Measurements from ENCODE around the gene ICA1L. TPM values are rescaled to one million over a fixed set of nuclear protein-coding genes. Genes with fewer than 3 reads are reported as not detected.

Gene ICA1L
- total and polyA plus RNA-seq, 10 donors, result 0.67 to 6.7 (median 2.2) TPM

DNA sequence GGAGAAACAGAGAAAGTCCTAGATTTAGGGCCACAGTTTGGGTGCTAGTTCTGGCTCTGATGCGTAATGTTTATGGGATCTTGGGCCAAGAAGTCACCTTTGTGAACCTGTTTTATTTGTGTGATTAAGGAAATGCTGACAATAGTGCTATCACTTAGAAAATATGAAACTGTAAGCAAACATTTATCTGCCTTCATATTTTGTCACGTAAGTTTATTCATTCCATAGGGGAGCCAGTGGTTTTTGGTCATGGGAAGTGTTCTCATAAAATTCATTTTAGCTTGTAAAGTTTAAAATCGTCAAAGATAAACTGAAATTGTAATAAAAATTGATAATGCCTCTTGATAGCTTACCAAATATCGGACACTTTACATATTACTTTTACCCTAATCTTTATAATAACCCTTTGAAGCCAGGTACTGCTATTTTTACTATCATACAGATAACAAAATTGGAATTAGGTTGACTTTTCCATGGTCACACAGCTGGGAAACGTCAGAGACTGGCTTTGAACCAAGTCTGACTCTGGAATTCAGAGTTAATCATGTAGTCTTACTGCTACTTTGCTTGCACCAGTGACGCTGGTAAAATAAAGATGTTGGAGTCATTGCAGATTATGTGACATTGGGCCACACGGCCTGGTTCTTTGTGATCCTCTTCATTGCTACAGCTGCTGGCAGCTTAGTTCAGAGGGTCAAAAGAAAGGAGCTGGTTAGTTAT, 99.7 kb downstream of the ICA1L start:
- intact Hi-C loops (cut with DNase I; ENCODE audit: low total_unique reads), result no loop called here
- Histone ChIP-seq H3K27me3 (replicated peaks in 1 of 7) (no peaks in the 10 kb centered on the region), H3K4me3 (no peak overlapping the region), H3K4me1 (no peaks in the 10 kb centered on the region), H3K36me3 (peaks cover 0 to 71% (median 9%) of the 10 kb centered on the region in 6 donors), H3K9me3 (no peaks in the 10 kb centered on the region), H3K27ac (no peak overlapping the region)
- DNase-seq, result no peak
- WGBS, 5 donors, result 78 to 94% (median 93%) methylated on average over 7 of the region's 7 CpGs
- TF ChIP-seq POLR2AphosphoS5 (IDR thresholded peaks at IDR 0.05) (no peak), POLR2A (IDR thresholded peaks at IDR 0.05) (no peak)
- TF ChIP-seq, protein P1, sequence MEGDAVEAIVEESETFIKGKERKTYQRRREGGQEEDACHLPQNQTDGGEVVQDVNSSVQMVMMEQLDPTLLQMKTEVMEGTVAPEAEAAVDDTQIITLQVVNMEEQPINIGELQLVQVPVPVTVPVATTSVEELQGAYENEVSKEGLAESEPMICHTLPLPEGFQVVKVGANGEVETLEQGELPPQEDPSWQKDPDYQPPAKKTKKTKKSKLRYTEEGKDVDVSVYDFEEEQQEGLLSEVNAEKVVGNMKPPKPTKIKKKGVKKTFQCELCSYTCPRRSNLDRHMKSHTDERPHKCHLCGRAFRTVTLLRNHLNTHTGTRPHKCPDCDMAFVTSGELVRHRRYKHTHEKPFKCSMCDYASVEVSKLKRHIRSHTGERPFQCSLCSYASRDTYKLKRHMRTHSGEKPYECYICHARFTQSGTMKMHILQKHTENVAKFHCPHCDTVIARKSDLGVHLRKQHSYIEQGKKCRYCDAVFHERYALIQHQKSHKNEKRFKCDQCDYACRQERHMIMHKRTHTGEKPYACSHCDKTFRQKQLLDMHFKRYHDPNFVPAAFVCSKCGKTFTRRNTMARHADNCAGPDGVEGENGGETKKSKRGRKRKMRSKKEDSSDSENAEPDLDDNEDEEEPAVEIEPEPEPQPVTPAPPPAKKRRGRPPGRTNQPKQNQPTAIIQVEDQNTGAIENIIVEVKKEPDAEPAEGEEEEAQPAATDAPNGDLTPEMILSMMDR (IDR thresholded peaks at IDR 0.05 in 8 of 11, conservative IDR thresholded peaks at IDR 0.05 in 3 of 11), result no peak

DNA sequence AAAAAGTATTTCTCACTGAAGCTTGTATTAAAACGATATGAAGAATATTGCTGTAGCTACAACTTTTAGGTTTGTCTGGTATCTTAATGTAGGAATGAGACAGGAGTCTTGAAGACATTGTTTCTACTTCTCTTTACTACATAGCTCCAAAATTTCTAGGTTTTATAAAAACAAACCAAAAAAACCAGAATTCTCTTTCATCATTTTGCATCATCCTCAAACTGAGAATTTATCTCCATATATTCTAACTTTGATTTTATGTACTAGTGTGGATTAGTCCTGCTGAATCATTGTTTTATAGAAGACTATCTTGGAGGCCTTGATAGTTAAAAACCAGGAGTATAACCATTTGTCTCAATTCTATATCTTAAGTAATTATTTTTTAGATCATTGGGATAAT, 100.2 kb downstream of the ICA1L start:
- no peak for DNase-seq
- H3K27me3 ChIP-seq (replicated peaks in 1 of 7), result no peaks in the 10 kb centered on the region
- intact Hi-C loops (cut with DNase I; ENCODE audit: low total_unique reads), result no loop called here
- H3K4me3 ChIP-seq, result no peak overlapping the region
- H3K27ac ChIP-seq, result no peak overlapping the region
- 93 to 97% (median 95%) methylated on average over 1 of the region's 1 CpG for WGBS, 5 donors
- no peak for TF ChIP-seq POLR2AphosphoS5 (IDR thresholded peaks at IDR 0.05)
- TF ChIP-seq, protein P1 (IDR thresholded peaks at IDR 0.05 in 8 of 11, conservative IDR thresholded peaks at IDR 0.05 in 3 of 11), result no peak
- no peak for TF ChIP-seq POLR2A (IDR thresholded peaks at IDR 0.05)
- H3K9me3 ChIP-seq, result no peaks in the 10 kb centered on the region
- H3K4me1 ChIP-seq, result no peaks in the 10 kb centered on the region
- H3K36me3 ChIP-seq, result peaks cover 0 to 73% (median 9%) of the 10 kb centered on the region in 6 donors

DNA sequence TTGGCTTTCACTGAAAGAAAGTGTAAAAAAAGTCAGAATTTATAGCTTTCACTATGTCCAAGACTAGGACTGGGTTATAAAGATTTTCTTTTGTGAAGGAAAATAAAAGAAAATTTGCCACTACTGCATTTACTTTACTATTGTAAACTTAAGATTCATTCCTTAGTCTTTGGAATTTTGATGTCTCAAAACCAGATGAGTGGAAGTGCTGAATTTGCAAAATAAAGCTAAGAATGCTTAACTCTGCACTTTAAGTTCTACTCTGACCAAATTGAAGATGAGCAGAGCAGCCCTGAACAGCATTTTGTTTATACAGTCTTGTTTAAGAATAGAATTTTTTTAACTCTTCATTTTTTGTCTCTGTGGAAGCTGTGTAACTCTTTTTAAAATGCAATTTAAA, 102.4 kb downstream of the ICA1L start:
- peaks cover 0 to 65% (median 10%) of the 10 kb centered on the region in 6 donors for H3K36me3 ChIP-seq
- intact Hi-C loops (cut with DNase I; ENCODE audit: low total_unique reads), result no loop called here
- no peak for TF ChIP-seq POLR2A (IDR thresholded peaks at IDR 0.05)
- TF ChIP-seq, protein P1 (IDR thresholded peaks at IDR 0.05 in 8 of 11, conservative IDR thresholded peaks at IDR 0.05 in 3 of 11), result no peak
- no peak for TF ChIP-seq POLR2AphosphoS5 (IDR thresholded peaks at IDR 0.05)
- H3K4me3 ChIP-seq, result no peak overlapping the region
- H3K27ac ChIP-seq, result no peak overlapping the region
- DNase-seq, result no peak
- H3K9me3 ChIP-seq, result no peaks in the 10 kb centered on the region
- no peaks in the 10 kb centered on the region for H3K4me1 ChIP-seq
- H3K27me3 ChIP-seq (replicated peaks in 1 of 7), result no peaks in the 10 kb centered on the region

DNA sequence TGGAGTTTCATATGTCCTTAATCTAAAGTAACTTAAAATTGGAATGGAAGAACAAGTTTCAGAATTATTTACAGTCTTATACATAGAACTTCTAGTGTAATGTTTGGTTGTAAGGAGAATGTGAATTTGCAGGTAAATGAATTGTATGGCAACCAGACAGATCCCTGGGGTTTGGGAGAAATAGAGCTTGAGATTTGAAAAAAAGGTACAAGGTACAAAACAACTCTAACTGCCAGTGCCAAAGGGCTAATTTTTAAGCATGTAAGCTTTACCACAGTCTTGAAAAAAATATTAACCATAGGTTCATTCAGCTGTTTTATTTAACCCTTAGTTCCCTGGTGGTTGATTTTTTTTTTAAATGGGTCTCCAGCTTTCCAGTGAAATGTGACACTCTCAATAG, 103.3 kb downstream of the ICA1L start:
- H3K4me1 ChIP-seq, result peaks cover 0 to 1% (median 0%) of the 10 kb centered on the region in 6 donors
- no peak for DNase-seq
- intact Hi-C loops (cut with DNase I; ENCODE audit: low total_unique reads), result no loop called here
- H3K27me3 ChIP-seq (replicated peaks in 1 of 7), result no peaks in the 10 kb centered on the region
- H3K9me3 ChIP-seq, result no peaks in the 10 kb centered on the region
- TF ChIP-seq POLR2AphosphoS5 (IDR thresholded peaks at IDR 0.05) (no peak), POLR2A (IDR thresholded peaks at IDR 0.05) (no peak)
- TF ChIP-seq, protein P1 (IDR thresholded peaks at IDR 0.05 in 8 of 11, conservative IDR thresholded peaks at IDR 0.05 in 3 of 11), result no peak
- peaks cover 0 to 62% (median 6%) of the 10 kb centered on the region in 6 donors for H3K36me3 ChIP-seq
- H3K27ac ChIP-seq, result no peak overlapping the region
- no peak overlapping the region for H3K4me3 ChIP-seq

Measured in spleen (tissue), 11 donors.